ENCODE data around the gene PRR16.

PRR16 gene

DNA sequence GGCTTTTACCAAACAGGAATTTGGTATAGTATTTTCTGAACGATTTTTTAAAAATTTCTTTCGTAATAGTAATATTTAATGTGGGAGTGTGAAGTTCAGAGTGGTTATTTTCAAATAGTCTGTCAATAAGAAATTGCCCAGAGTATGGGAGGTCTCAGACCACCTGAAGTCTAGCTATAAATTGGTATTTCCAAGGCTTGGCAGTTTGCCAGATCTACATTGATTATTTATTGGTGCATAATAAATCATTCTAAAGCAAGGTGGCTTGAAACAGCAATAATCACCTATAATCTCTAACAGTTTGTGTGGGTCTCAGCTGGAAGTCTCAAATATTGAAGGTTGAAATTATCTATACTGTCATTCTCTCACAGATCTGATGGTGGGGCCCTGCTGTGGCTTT is 118.5 kb downstream of the PRR16 start:
- TF ChIP-seq EZH2phosphoT487 (conservative IDR thresholded peaks at IDR 0.05; ENCODE audit: low read length): no peak
- no peak overlapping the region for H2AFZ ChIP-seq (ENCODE audit: low read depth, low read length, severe bottlenecking)
- no peaks in the 10 kb centered on the region for H3F3A ChIP-seq (ENCODE audit: insufficient read depth)
- no peaks in the 10 kb centered on the region for H3K79me2 ChIP-seq (ENCODE audit: insufficient read depth, low read length)
- no peaks in the 10 kb centered on the region for H4K20me1 ChIP-seq (ENCODE audit: low read depth, low read length)
- H3K27me3 ChIP-seq (ENCODE audit: low read length): no peaks in the 10 kb centered on the region
- no peak overlapping the region for H3K27ac ChIP-seq (ENCODE audit: low read depth, low read length)
- H3K4me3 ChIP-seq (ENCODE audit: insufficient read depth, low read length, poor library complexity, severe bottlenecking): no peak overlapping the region
- H3K36me3 ChIP-seq (ENCODE audit: low read length): no peaks in the 10 kb centered on the region
- no peak overlapping the region for H3K9ac ChIP-seq (ENCODE audit: low read length)
- H3K9me3 ChIP-seq (ENCODE audit: insufficient read depth, low read length): no peaks in the 10 kb centered on the region
- no peaks in the 10 kb centered on the region for H3K9me2 ChIP-seq (replicated peaks; ENCODE audit: insufficient read depth, low read length)
- H3K4me2 ChIP-seq (ENCODE audit: low read depth, low read length, poor library complexity, severe bottlenecking): no peak overlapping the region

DNA sequence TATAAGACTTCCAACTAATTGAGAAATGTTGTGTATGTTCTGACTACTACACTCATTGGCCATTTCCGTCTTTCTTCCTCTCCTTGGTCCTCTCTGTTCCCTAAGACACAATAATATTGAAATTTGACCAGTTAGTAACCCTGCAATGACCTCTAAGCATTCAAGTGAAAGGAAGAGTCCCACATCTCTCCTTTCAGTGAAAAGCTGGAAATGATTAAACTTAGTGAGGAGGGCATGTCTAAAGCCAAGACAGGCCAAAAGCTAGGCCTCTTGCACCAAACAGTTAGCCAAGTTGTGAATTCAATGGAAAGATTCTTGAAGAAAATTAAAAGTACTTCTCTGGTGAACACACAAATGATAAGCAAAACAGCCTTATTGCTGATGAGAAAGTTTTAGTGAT is 122.5 kb downstream of the PRR16 start:
- Histone ChIP-seq H3K9me2 (replicated peaks; ENCODE audit: insufficient read depth, low read length) (no peaks in the 10 kb centered on the region), H3K79me2 (ENCODE audit: insufficient read depth, low read length) (no peaks in the 10 kb centered on the region), H3K9ac (ENCODE audit: low read length) (no peak overlapping the region), H3K4me2 (ENCODE audit: low read depth, low read length, poor library complexity, severe bottlenecking) (no peak overlapping the region), H3F3A (ENCODE audit: insufficient read depth) (no peaks in the 10 kb centered on the region), H3K9me3 (ENCODE audit: insufficient read depth, low read length) (no peaks in the 10 kb centered on the region), H2AFZ (ENCODE audit: low read depth, low read length, severe bottlenecking) (no peak overlapping the region), H3K4me3 (ENCODE audit: insufficient read depth, low read length, poor library complexity, severe bottlenecking) (no peak overlapping the region), H3K36me3 (ENCODE audit: low read length) (no peaks in the 10 kb centered on the region), H4K20me1 (ENCODE audit: low read depth, low read length) (no peaks in the 10 kb centered on the region), H3K27me3 (ENCODE audit: low read length) (no peaks in the 10 kb centered on the region), H3K27ac (ENCODE audit: low read depth, low read length) (no peak overlapping the region)
- TF ChIP-seq EZH2phosphoT487 (conservative IDR thresholded peaks at IDR 0.05; ENCODE audit: low read length): no peak
- TF ChIP-seq, protein P1, sequence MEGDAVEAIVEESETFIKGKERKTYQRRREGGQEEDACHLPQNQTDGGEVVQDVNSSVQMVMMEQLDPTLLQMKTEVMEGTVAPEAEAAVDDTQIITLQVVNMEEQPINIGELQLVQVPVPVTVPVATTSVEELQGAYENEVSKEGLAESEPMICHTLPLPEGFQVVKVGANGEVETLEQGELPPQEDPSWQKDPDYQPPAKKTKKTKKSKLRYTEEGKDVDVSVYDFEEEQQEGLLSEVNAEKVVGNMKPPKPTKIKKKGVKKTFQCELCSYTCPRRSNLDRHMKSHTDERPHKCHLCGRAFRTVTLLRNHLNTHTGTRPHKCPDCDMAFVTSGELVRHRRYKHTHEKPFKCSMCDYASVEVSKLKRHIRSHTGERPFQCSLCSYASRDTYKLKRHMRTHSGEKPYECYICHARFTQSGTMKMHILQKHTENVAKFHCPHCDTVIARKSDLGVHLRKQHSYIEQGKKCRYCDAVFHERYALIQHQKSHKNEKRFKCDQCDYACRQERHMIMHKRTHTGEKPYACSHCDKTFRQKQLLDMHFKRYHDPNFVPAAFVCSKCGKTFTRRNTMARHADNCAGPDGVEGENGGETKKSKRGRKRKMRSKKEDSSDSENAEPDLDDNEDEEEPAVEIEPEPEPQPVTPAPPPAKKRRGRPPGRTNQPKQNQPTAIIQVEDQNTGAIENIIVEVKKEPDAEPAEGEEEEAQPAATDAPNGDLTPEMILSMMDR (IDR thresholded peaks at IDR 0.05; ENCODE audit: insufficient read depth, low read length, poor library complexity, severe bottlenecking): no peak

DNA sequence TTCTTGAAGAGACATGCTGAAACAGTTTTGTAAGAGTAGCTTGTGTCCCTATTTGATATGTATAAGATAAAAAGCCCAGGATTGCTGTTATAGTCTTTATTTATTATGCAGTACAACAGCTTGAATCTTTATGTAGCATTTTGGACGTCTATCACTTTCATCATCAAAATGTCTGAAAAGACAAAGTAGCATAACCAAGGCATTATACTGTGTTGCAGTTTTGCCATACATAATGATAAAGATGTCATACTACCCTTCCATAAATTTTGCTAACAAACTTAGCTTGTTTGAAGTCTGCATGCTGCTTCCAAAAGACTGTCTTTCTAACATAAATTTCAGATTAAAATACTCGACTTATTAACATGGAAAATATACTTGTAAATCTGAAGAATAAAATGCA is 127.8 kb downstream of the PRR16 start:
- no peak overlapping the region for H3K9ac ChIP-seq (ENCODE audit: low read length)
- no peak overlapping the region for H2AFZ ChIP-seq (ENCODE audit: low read depth, low read length, severe bottlenecking)
- no peak overlapping the region for H3K4me2 ChIP-seq (ENCODE audit: low read depth, low read length, poor library complexity, severe bottlenecking)
- H3K9me2 ChIP-seq (replicated peaks; ENCODE audit: insufficient read depth, low read length): no peaks in the 10 kb centered on the region
- H3K9me3 ChIP-seq (ENCODE audit: insufficient read depth, low read length): no peaks in the 10 kb centered on the region
- no peaks in the 10 kb centered on the region for H3K79me2 ChIP-seq (ENCODE audit: insufficient read depth, low read length)
- H3K27me3 ChIP-seq (ENCODE audit: low read length): no peaks in the 10 kb centered on the region
- no peak overlapping the region for H3K27ac ChIP-seq (ENCODE audit: low read depth, low read length)
- no peaks in the 10 kb centered on the region for H3K36me3 ChIP-seq (ENCODE audit: low read length)
- no peaks in the 10 kb centered on the region for H4K20me1 ChIP-seq (ENCODE audit: low read depth, low read length)
- no peak overlapping the region for H3K4me3 ChIP-seq (ENCODE audit: insufficient read depth, low read length, poor library complexity, severe bottlenecking)
- H3F3A ChIP-seq (ENCODE audit: insufficient read depth): no peaks in the 10 kb centered on the region
- TF ChIP-seq EZH2phosphoT487 (conservative IDR thresholded peaks at IDR 0.05; ENCODE audit: low read length): no peak
- TF ChIP-seq, protein P1 (IDR thresholded peaks at IDR 0.05; ENCODE audit: insufficient read depth, low read length, poor library complexity, severe bottlenecking): no peak

DNA sequence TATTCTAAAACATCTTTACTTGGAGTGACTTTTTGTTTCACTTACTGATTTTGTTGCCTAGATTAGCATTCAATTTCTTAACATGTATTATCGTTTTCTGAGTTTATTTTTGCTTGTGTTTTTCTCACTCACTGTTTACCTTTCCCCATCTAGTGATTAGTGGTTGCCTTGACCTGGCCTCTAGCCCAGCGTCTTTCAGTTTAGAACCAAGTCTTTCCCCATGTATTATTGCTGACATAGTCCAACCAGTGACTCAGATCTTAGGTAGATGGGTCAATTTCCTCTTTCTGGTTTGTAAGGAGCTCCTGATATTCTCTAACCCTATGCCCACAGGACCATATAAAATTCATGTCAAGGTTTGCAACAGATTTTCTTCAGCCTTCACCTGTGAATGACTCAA is 135.5 kb downstream of the PRR16 start:
- Histone ChIP-seq H3K79me2 (ENCODE audit: insufficient read depth, low read length) (no peaks in the 10 kb centered on the region), H3K4me2 (ENCODE audit: low read depth, low read length, poor library complexity, severe bottlenecking) (no peak overlapping the region), H3K27ac (ENCODE audit: low read depth, low read length) (no peak overlapping the region), H3K9me3 (ENCODE audit: insufficient read depth, low read length) (no peaks in the 10 kb centered on the region), H3K9me2 (replicated peaks; ENCODE audit: insufficient read depth, low read length) (no peaks in the 10 kb centered on the region), H2AFZ (ENCODE audit: low read depth, low read length, severe bottlenecking) (no peak overlapping the region), H4K20me1 (ENCODE audit: low read depth, low read length) (no peaks in the 10 kb centered on the region), H3K27me3 (ENCODE audit: low read length) (no peaks in the 10 kb centered on the region), H3F3A (ENCODE audit: insufficient read depth) (no peaks in the 10 kb centered on the region), H3K4me3 (ENCODE audit: insufficient read depth, low read length, poor library complexity, severe bottlenecking) (no peak overlapping the region), H3K36me3 (ENCODE audit: low read length) (no peaks in the 10 kb centered on the region), H3K9ac (ENCODE audit: low read length) (no peak overlapping the region)
- TF ChIP-seq, protein P1 (IDR thresholded peaks at IDR 0.05; ENCODE audit: insufficient read depth, low read length, poor library complexity, severe bottlenecking): no peak
- TF ChIP-seq EZH2phosphoT487 (conservative IDR thresholded peaks at IDR 0.05; ENCODE audit: low read length): no peak
